Measurements from ENCODE around the gene CLDN6.

DNA sequence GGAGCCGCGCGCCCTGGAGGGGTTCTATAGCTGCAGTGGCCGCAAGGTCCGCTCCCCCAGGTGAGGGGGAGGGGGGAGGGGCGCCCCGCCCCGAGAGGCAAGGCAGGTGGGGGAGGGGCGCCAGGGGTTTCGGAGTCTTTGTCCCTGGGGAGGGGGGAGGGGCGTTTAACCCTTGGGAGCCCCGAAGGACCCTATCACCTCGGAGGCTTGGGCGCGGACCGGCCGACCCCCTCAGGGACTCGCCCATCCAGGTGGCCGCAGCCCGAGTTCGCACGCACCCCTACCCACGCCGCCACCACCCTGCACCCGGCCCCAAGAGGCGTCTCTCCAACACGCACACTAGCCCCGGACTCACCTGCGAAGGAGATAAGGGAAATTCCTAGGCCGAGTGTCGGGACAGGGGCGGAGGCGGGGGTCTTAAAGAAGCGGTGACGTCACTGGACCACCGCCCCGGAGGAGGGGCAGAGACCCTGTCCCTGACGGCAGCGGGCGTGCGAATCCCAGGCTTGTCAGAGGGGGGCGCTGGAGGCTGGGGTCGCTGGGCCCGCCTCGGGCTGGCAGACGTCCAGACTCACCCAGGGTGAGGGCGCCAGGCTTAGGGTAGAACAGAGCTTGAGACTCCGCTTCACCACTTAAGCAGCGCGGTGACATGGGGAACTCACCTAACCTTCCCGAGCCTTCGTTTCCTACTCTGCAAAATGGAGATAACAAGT lies at the start of gene CLDN6:
- TF ChIP-seq, protein P1, sequence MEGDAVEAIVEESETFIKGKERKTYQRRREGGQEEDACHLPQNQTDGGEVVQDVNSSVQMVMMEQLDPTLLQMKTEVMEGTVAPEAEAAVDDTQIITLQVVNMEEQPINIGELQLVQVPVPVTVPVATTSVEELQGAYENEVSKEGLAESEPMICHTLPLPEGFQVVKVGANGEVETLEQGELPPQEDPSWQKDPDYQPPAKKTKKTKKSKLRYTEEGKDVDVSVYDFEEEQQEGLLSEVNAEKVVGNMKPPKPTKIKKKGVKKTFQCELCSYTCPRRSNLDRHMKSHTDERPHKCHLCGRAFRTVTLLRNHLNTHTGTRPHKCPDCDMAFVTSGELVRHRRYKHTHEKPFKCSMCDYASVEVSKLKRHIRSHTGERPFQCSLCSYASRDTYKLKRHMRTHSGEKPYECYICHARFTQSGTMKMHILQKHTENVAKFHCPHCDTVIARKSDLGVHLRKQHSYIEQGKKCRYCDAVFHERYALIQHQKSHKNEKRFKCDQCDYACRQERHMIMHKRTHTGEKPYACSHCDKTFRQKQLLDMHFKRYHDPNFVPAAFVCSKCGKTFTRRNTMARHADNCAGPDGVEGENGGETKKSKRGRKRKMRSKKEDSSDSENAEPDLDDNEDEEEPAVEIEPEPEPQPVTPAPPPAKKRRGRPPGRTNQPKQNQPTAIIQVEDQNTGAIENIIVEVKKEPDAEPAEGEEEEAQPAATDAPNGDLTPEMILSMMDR (IDR thresholded peaks at IDR 0.05): peak in 1 of 3 experiments; percentile 11
- no peak for TF ChIP-seq POLR2A (IDR thresholded peaks at IDR 0.05)

Measured in testis (tissue), 2 donors.